RPMI8226 (cell line): Measurements from ENCODE around the gene C14orf132.

Experiments
- DNase-seq: peaks from one replicate; pipeline ENCODE4 v3.0.0-alpha.2; 2015

C14orf132 gene

DNA sequence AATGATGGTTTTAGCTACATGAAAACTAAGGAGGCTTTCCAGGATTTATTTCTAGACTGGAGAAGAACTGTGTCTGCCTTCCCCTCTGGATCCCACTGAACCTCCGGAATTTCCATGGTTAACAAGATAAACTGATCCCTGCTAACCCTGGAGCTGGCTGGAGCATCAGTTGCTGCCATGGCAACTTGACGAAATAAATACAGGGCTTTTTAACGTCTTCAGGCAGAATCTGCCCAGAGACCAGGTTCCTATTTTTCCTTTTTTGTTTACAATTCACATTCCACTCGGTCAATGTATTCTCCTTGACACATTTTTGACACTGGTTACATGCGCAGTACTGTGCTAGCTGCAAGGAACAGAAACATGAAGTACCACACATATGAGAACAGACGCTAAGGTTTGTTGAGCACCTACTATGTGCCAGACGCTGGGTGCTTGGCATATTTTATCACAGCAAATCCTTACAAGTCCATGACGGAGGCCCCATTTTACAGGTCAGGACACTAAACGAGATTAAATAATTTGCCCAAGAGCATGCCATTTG is 1.7 kb downstream of the C14orf132 start:
- DNase-seq, result no peak

DNA sequence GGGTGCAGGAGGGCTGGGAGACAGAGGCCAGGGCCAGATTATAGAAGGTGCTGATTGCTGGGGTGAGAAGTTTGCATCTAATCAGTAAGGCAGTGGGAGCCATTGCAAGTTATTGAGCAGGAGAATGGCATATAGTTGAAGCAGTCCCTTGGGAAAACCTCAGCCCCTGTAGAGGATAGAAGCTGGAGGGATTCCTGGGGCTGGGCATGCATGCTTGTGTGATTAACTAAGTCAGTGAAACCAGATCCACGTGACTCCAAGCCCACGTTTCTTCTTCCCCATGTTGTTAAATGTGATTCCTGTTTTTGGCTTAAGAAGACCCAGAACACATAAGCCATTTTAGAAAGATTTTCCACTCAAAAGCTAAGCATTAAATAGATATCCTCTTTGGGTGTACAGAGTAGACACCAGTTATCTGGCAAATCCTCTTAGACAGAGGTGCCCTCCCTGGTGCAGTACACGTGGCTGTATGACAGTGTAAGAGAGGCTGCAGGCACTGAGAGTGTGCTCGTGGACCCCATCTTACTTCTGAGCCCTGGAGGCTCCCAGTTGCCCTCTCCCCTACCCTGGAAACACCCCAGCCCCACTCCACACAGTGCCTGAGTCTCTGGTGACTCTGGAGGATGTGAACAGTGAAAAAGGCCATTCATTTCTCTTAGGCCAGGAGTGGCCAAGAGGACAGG is 3.2 kb downstream of the C14orf132 start:
- DNase-seq, result no peak

DNA sequence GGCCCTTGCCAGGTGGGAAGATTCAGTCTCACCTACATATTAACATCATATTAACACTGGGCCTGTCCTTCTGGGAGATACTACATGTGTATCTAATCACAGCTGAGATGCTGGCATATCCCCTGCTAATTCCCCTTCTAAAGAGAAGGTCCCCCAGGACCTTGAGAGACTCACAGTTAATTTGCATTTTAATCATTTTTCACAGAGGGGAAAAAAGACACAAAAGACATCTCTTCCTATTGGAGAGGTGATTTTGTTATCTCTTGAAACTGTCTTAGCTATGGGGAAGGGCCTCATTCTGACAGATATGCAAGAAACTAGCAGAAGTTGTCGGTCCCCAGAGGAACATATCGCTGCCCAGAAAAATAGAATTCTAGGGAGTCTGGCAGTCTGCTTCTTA is 7.5 kb downstream of the C14orf132 start:
- DNase-seq, result no peak

DNA sequence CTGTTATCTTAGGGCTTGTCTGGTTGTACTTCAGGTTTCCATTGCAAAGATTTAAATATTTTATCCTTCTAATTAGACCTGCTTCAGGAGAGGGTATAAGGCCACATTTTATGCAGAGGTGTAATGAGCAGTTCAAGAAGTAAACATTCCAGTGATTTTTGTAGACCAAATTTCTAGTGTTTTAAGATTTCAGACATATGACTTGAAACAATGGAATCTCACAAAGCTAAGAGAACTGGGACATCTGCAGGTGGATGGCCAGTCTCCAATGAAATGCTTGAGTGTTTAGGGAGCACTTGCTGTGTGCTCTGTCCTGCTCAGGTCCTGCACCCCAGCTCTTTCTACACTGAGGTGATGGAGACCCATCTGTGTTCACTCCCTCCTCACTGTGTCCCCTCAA is 7.9 kb downstream of the C14orf132 start:
- no peak for DNase-seq

DNA sequence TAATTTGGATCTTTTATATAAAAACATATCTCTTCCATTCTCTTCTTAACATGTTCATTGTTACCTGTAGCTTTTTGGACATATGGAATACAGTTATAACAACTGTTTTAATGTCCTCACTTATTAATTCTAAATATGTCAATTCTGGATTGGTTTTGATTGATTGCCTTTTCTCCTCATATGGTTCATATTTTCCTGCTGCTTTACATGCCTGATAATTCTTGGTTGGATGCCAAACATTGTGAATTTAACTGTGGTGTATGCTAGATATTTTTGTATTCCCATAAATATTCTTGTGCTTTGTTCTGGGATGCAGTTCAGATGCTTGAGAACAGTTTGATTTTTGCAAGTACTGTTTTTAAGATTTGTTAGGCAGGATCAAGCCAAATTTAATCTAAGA is 10.8 kb downstream of the C14orf132 start:
- no peak for DNase-seq

DNA sequence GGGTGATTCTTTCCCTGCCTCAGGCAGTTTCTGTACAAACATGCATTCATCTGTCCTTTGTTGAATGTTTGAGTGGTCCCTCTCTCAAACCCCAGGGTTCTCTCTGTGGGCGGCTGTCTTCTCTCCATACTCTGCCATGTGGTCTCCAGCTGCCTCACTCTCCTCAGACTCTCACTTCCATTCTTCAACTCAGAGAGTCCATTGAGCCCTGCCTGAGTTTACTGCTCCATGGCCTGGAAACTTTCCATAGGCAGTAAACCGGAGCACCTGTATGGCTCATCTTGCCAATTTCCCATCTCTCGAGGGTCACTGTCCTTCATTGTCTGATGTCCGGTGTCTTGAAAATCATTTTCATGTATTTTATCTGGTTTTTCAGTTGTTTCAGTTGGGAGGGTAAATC is 11.3 kb downstream of the C14orf132 start:
- DNase-seq, result no peak

DNA sequence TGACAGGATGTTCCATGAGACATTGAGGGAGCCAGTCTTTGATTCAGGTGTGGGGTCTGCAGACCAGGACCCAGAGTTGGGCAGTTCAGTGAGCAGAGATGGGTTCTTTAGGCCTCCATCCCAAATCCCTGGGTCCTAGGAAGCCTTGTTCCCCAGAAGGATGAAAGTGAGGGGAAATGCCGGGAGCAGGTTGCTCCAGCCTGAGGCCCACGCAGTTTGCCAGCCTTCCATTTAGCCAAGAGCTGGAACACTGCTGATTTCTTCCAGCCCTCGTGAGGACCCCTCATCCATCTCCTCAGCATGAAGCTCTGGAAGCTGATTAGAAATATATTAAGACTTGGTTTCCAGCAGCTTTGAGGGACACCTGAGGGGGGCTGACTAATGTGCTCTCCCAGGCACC is 12.1 kb downstream of the C14orf132 start:
- DNase-seq, result no peak

DNA sequence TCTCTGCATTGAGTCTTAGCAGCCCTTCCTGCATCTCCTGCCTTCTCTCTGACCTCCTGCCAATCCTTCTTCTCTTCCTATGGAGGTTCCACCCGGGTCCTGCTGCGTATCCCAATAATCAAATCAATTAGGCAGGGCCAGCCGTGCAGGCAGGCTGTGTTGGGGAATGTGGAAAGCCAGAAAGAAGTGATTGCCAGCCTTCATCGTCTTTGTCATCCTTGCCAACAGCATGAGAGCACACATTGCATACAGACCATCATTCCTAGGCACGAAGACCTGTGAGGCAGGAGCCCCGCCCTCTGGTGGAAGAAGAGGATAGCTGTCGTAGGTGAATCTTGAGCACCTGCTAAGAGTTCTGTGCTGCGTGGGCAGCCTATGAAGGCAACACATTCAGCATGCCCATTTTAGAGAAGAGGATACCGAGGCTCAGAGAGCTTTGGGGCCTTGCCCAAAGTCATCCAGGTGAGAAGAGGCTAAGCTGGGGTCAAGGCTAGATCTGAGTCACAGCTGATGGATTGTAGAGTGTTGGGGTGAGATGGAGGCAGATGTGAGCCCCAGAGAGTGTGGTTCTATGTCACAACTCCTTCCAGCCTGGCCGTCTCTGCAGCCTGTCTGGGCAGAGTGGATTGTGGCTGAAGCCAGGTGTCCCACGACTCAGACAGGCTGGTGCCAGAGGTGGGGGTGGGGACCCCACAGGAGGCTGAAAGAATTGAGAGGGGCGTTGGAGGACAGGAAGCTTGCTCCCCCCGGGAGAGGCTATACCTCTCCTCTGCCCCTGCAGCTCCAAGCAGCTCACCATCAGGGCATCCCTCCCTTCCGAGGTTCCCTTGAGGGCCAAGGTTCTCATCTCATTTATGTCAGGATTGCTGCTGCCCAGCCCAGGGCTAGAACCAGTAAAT is 12.7 kb downstream of the C14orf132 start:
- DNase-seq, result peak; percentile 53

DNA sequence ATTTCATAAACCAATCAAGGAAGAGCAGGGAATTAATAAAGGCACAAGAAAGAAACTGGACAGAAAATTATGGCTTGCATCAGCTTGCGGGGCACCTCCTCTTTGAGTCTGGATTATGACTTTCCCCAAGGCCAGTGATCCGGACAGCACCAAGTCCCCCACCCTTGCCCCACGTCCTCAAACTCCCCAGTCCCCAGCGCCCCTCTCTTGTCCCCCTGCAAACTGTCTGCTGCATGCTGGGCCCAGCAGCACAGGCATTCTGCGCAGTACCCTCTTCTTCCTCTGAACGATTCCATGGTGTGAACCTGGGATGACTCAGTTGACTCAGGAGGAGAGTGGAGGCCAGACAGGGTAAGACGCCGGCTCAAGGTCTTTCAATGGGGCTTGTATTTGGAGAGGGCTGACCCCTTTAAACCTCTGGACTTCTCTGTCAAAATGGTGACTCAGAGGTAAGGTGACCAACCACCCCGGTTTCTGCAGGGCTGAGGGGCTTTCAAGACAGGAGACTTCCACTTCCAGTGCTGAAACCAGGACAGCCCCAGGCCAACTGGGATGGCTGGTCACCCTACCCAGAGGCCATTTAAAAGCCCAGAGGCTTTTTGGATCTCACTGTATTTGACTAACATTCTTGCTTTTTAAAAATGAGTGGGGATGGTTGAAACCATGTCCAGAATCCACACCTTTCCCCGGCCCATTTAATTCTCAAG is 13.5 kb downstream of the C14orf132 start:
- no peak for DNase-seq

DNA sequence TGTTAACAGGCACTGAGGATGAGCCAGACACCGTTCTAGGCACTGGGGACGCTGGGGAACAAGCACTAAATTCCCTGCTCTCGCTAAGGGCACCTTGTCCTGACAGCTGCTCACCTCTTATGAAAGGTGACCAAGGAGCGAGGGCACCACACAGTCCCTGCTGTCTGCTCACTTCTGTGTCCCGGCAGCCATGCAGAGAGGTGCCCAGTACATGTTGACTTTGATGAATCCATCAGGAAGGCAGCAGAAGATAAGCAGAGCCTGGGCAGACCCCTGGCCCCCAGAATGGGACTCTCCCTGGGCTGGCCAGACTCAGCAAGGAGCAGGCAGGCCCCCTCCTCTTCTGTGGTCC is 14.1 kb downstream of the C14orf132 start:
- DNase-seq, result no peak

DNA sequence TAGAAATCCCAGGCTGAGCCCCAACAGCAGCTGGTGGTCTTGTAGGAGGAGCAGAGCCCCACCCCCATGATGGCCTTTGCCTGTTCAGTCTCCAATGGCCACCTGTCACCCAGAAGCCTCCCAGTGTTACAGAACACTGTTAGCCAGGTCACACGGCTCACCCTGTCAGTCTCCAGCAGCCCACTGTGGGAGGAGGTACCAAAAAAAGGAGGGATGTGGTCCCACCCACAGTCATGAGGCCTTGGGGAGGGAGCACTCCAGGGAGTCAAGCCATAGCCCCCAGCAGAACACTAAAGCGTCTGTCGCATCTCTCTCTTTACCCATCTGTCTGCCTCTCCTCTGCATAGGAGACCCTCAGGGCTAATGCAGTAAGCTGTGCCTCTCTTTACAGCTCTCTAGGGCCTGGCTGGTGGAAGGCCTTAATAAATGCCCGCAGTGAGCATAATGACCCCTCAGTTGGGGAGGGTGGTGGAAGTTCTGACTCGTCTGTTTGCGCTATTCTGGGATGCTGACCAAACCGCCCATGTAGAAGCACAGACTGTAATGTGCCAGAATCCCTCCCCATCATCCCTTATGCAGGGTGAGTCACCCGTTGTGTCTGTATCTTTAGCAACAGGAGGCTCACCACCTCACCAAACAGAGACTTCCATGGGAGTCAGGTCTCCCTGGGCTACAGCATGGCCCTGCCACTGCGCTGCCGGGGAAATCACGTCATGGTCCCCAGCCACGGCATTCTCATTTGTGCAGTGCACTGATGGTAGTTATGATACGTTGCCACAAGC is 14.6 kb downstream of the C14orf132 start:
- DNase-seq, result no peak

DNA sequence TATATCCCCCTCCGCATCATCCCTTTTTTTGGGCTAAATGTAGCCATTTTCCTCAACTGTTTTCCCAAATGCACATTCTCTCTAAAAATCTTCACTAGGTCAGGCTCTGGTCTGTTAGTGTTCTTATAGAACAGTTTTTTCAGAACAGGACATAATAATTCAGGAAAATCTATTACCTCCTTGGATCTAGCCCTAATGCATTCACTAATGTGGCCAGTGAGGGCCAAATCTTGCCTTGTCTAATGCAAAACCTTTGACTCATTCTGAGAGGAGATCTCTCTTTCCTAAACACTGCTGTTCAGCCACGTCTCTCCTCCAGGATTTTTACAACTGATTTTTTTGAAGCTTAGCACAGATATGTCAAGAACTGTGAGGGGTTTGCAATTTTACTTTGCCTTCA is 15.5 kb downstream of the C14orf132 start:
- no peak for DNase-seq

DNA sequence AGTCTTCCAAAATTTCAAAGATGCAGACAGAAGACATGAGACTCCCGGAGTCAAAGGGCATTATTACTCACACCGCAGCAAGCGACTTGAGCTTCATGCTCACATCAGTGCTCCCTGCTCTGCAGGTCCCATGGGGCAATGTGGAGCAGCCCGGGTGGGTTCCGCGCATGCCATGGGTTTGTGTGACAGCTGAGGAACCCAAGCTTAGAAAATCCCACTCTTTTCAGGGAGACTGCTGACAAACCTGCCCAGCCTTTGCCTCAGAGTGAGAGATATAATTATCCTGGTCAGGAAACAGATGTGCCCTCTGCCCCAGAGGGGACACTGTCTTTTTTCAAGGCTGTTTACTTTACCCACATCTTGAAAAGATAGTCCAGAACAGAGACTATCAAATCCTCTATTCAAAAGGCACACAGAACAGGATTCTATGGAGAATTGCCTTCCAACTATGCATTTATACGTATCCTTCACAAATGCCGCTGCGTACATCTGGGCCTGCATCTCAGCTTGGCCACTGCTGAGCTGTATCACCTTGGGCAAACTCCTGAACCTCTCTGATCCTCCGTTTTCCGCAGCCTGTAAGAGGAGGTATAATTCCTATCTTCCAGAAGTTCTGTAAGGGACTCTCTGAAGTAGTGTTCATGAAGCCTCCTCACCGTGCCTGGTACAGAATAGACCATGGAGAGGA is 16.0 kb downstream of the C14orf132 start:
- DNase-seq, result no peak

DNA sequence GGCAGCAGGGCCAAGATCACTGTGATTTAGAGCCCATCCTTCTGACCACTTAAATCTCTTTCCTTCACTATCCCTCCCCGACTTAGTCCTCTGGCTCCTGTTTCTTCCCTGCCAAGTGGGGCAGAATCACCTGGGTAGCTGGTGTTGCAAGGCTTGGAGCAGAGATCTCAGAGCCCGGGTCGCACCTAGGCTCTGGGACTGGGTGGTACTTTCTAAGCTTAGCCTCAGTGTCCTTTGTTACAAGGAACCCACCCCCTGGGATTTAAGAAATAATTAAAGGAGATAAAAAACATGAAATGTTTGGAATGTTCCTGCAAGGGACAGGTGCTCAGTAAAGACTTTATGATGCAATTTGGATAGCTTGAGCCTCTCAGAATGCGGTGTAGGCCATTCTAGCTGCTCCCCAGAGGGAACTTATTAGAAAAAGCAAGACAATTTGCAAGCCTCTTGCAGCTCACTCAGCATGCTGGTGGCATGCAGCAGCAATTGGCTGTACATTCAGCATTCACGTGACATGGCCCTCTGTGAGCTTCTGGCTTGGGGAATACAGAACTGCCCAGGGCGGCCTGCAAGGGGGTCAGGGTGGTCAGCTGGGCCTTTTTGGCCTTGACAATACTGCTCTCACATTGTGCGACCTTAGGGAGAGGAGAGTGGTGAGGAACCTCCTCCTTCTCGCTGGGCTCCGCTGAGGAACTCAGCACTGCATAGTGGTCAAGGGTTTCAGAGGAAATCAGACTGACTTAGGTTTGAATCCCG is 16.8 kb downstream of the C14orf132 start:
- DNase-seq, result no peak

DNA sequence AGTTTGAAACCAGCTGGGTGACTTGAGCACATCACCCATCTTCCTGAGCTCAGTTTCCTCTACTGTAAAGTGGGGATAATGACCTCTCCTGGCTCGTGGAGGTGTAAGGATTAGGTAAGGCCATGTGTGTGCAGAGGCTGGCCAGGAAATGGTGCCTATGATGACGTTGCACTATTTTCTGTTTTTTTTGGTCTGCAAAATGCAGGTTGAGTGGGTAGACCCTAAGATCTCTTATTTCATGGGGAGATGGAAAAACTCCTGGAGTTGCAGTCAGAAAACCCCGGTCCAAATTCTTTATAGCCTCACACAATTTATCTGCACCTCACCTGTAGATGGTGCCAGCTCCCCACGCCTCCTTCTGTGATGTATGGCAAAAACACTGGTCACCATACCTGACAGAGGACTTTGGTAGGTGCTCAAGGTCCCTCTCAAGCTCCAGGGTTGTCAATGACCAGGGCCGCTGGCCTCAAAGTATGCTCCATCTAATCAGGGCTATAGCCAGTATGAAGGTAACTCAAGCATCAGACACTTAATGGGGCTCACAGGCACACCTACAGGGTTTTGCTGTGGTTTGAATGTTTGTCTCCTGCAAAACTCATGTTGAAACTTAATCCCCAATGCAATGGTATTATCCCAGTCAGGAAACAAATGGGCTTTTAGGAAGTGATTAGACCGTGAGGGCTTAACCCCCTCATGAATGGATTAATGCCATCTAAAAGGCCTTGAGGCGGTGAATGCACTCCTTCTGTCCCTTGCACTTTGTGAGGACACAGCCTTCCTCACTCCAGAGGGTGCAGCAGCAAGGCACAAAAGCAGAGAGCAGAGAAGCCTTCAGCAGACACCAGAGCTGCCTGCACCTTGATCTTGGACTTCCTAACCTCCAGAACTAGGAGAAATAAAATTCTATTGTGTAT is 17.6 kb downstream of the C14orf132 start:
- no peak for DNase-seq

DNA sequence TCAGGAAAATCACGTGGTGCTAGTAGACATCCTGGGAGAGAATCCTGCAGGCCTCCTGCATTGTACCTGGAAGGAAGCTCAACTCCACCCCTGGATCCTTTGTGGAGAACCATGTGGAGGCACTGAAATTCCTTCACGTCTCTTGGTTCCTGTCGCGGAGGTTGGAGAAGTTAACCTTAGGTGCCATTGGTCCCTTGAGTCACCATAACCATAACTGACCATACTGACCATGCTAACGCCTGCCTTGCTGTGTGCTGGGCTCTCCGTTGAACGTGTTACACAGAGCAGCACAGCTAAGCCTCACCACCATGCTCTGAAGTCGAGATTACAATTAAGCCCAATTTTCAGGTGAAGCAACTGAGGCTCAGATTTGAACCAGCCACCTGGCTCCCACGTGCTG is 18.6 kb downstream of the C14orf132 start:
- no peak for DNase-seq

DNA sequence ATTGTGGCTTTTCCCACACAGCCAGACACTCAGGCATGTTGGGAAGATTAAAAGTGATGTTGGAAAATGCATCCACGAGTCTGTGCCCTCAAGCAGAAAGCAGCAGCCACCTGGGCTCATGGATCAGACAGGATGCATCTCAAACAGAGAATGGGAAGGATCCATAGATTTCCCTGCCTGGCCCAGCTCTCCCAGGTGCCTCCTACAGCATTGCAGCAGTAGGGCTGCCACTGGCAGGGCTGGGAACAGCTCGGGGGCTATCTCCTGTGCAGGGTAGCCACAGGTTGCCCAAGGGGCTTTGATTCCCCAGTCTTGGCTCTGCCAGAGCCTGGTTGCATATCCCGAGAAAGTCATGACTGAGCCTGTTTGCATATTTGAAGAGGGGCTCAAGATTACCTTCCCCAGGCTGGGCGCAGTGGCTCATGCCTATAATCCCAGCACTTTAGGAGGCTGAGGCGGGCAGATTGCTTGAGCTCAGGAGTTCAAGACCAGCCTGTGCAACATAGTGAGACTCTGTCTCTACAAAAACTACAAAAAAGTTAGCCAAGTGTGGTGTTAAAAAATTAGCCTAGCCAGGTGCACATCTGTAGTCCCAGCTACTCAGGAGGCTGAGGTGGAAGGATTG is 19.5 kb downstream of the C14orf132 start:
- DNase-seq, result no peak

DNA sequence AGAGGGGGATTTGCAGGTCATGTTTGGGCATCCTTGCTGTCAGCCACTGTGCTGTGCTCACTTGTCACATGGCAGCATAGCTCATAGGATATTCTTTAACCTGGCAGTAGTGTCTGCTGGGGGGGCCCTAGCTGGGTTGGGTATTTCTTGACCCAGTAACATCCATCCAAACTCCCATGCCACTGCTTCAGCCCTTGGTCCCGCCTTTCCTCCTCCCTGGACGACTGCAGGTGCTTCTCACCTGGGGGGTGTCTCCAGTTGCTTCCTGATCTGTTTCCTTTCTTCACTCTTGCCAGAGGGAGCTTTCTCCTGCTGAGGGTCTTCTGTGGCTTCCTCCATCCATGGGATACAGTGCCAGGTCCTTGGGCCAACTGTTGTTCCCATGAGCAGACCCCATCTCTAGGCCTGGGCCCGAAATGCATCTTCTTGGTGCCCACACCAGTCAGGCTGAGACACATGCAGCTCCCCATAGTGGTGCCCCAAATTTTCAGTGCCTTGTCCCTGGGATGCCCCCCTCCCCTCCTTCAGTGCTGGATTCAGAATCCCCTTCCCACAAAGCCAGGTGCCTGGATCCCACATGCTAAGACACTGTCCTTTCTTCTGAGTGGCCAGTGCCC is 20.5 kb downstream of the C14orf132 start:
- no peak for DNase-seq
